Immature natural killer cell (primary cell): Measurements from ENCODE around the gene PTPN11. TPM values are rescaled to one million over a fixed set of nuclear protein-coding genes. Genes with fewer than 3 reads are reported as not detected.
"Not testable (repeated sequence)": the region's sequence is repeated elsewhere in the genome, so short reads cannot be mapped to it uniquely, and the experiment has no call there.

Source experiments
- DNase-seq, 3 donors: peaks; one replicate each; pipeline ENCODE4 v3.0.0; 2022; ENCODE audit warnings: mixed read lengths in 1 of 3
- H3K27ac Mint-ChIP-seq, 6 donors: one replicate each; pipeline ENCODE4 v1.8.0; 2020; ENCODE audit warnings: mixed read lengths in 6 of 6, mild to moderate bottlenecking in 5 of 6, inconsistent platforms in 4 of 6, moderate library complexity in 3 of 6
- H3K27me3 Mint-ChIP-seq, 3 donors: one replicate each; pipeline ENCODE4 v1.8.0; 2020 to 2021; ENCODE audit warnings: low read depth in 3 of 3, mild to moderate bottlenecking in 3 of 3, mixed read lengths in 3 of 3, moderate library complexity in 3 of 3, inconsistent platforms in 1 of 3
- H3K36me3 Mint-ChIP-seq, 3 donors: one replicate each; pipeline ENCODE4 v1.8.0; 2020; ENCODE audit warnings: mixed read lengths in 3 of 3, inconsistent platforms in 2 of 3, mild to moderate bottlenecking in 2 of 3
- H3K4me1 Mint-ChIP-seq, 2 donors: one replicate each; pipeline ENCODE4 v1.8.0; 2020; ENCODE audit warnings: inconsistent platforms in 2 of 2, mild to moderate bottlenecking in 2 of 2, mixed read lengths in 2 of 2, moderate library complexity in 1 of 2
- H3K4me3 Mint-ChIP-seq, 5 donors: one replicate each; pipeline ENCODE4 v1.8.0; 2020; ENCODE audit warnings: mild to moderate bottlenecking in 5 of 5, mixed read lengths in 5 of 5, inconsistent platforms in 3 of 5, moderate library complexity in 3 of 5
- H3K9me3 Mint-ChIP-seq, 6 donors: one replicate each; pipeline ENCODE4 v1.8.0; 2020; ENCODE audit warnings: mild to moderate bottlenecking in 6 of 6, mixed read lengths in 6 of 6, inconsistent platforms in 4 of 6, moderate library complexity in 3 of 6
- polyA plus RNA-seq, 3 donors: library from polyadenylated mRNA; unstranded; fragments of 300-500 nt; fragmentation: Illumina TruSeq; gene quantifications; one replicate each; pipeline ENCODE4 v1.2.3, GENCODE V29; 2021

The PTPN11 gene
- polyA plus RNA-seq, 3 donors from 2014 or later = 53.7 to 85.4 (median 58.2) TPM

GRCh38 chr12:112393328-112393727 is 25.4 kb upstream of the PTPN11 start:
- H3K4me3 Mint-ChIP-seq = no peak overlapping the region
- DNase-seq = no peak
- H3K27ac Mint-ChIP-seq = no peak overlapping the region
- peaks cover 4 to 6% (median 4%) of the 10 kb centered on the region in 3 donors for H3K27me3 Mint-ChIP-seq
- H3K36me3 Mint-ChIP-seq = no peaks in the 10 kb centered on the region
- no peaks in the 10 kb centered on the region for H3K4me1 Mint-ChIP-seq
- H3K9me3 Mint-ChIP-seq = peaks cover 0 to 2% (median 0%) of the 10 kb centered on the region in 6 donors

GRCh38 chr12:112401054-112401453 is 17.7 kb upstream of the PTPN11 start:
- H3K9me3 Mint-ChIP-seq = no peaks in the 10 kb centered on the region
- H3K4me1 Mint-ChIP-seq = no peaks in the 10 kb centered on the region
- H3K4me3 Mint-ChIP-seq = no peak overlapping the region
- DNase-seq = no peak
- H3K27ac Mint-ChIP-seq = no peak overlapping the region
- peaks cover 7 to 16% (median 9%) of the 10 kb centered on the region in 3 donors for H3K36me3 Mint-ChIP-seq
- H3K27me3 Mint-ChIP-seq = peaks cover 0 to 7% (median 2%) of the 10 kb centered on the region in 3 donors

- Mint-ChIP-seq H3K9me3 (no peaks in the 10 kb centered on the region), H3K27me3 (peaks cover 0 to 5% (median 2%) of the 10 kb centered on the region in 3 donors), H3K27ac (no peak overlapping the region), H3K4me1 (peaks cover 2% of the 10 kb centered on the region in 2 donors), H3K36me3 (peaks cover 8 to 17% (median 9%) of the 10 kb centered on the region in 3 donors), H3K4me3 (no peak overlapping the region)
- no peak for DNase-seq
Measured at GRCh38 chr12:112401903-112402498, 16.7 kb upstream of the PTPN11 start.

- no peak for DNase-seq
- Mint-ChIP-seq H3K4me1 (peaks cover 29 to 36% of the 10 kb centered on the region in 2 donors), H3K36me3 (peaks cover 12 to 28% (median 24%) of the 10 kb centered on the region in 3 donors), H3K27ac (peak overlapping the region in 4 of 6 donors; percentile 45 to 99 (median 88)), H3K27me3 (peaks cover 1 to 9% (median 5%) of the 10 kb centered on the region in 3 donors), H3K9me3 (no peaks in the 10 kb centered on the region), H3K4me3 (peak overlapping the region; percentile 37 to 100 (median 100))
Measured at GRCh38 chr12:112406519-112407488, 11.9 kb upstream of the PTPN11 start.

- Mint-ChIP-seq H3K27ac (peak overlapping the region; percentile 80 to 99 (median 99)), H3K36me3 (peaks cover 12 to 28% (median 24%) of the 10 kb centered on the region in 3 donors), H3K4me1 (peaks cover 29 to 36% of the 10 kb centered on the region in 2 donors), H3K4me3 (peak overlapping the region; percentile 48 to 100 (median 100))
- DNase-seq, H3K27me3 Mint-ChIP-seq, H3K9me3 Mint-ChIP-seq: not testable (repeated sequence)
Measured at GRCh38 chr12:112407683-112408082, 11.1 kb upstream of the PTPN11 start.

- Mint-ChIP-seq H3K9me3 (no peaks in the 10 kb centered on the region), H3K27me3 (peaks cover 1 to 9% (median 5%) of the 10 kb centered on the region in 3 donors), H3K36me3 (peaks cover 12 to 28% (median 24%) of the 10 kb centered on the region in 3 donors), H3K27ac (peak overlapping the region; percentile 95 to 99 (median 99)), H3K4me1 (peaks cover 29 to 36% of the 10 kb centered on the region in 2 donors), H3K4me3 (peak overlapping the region; percentile 99 to 100 (median 100))
- peak in 1 of 3 donors; percentile 14 for DNase-seq
Measured at GRCh38 chr12:112408621-112409020, 10.1 kb upstream of the PTPN11 start.

GRCh38 chr12:112409064-112409905 is 9.5 kb upstream of the PTPN11 start, which contains the start of gene RPL6:
TSS of gene RPL6 (minus strand) at chr12:112409605. CDS start at chr12:112408656, 949 bp downstream.
- H3K4me1 Mint-ChIP-seq = peaks cover 29 to 36% of the 10 kb centered on the region in 2 donors
- peak; percentile 77 to 80 (median 77) for DNase-seq
- peak within 1 kb of the TSS; percentile 99 to 100 (median 100) for H3K4me3 Mint-ChIP-seq
- peaks cover 1 to 9% (median 4%) of the 10 kb centered on the region in 3 donors for H3K27me3 Mint-ChIP-seq
- H3K9me3 Mint-ChIP-seq = no peaks in the 10 kb centered on the region
- peak within 1 kb of the TSS; percentile 95 to 99 (median 99) for H3K27ac Mint-ChIP-seq
- peaks cover 12 to 28% (median 24%) of the 10 kb centered on the region in 3 donors for H3K36me3 Mint-ChIP-seq

GRCh38 chr12:112409906-112410244 is 8.9 kb upstream of the PTPN11 start:
- DNase-seq = no peak
- H3K4me3 Mint-ChIP-seq = peak overlapping the region in 3 of 5 donors; percentile 24 to 100 (median 100)
- peaks cover 29 to 36% of the 10 kb centered on the region in 2 donors for H3K4me1 Mint-ChIP-seq

GRCh38 chr12:112413855-112414625 is 4.7 kb upstream of the PTPN11 start:
- H3K9me3 Mint-ChIP-seq = no peaks in the 10 kb centered on the region
- H3K4me3 Mint-ChIP-seq = no peak overlapping the region
- peaks cover 5 to 12% (median 7%) of the 10 kb centered on the region in 3 donors for H3K27me3 Mint-ChIP-seq
- no peak for DNase-seq
- no peaks in the 10 kb centered on the region for H3K36me3 Mint-ChIP-seq
- H3K4me1 Mint-ChIP-seq = peaks cover 17 to 26% of the 10 kb centered on the region in 2 donors
- no peak overlapping the region for H3K27ac Mint-ChIP-seq

More at GRCh38 chr12:112409906-112410244, 8.9 kb upstream of the PTPN11 start:
- Mint-ChIP-seq H3K9me3 (no peaks in the 10 kb centered on the region), H3K27me3 (peaks cover 1 to 9% (median 2%) of the 10 kb centered on the region in 3 donors), H3K36me3 (peaks cover 12 to 22% (median 19%) of the 10 kb centered on the region in 3 donors), H3K27ac (peak overlapping the region in 4 of 6 donors; percentile 48 to 99 (median 97))

GRCh38 chr12:112415457-112415856 is 3.3 kb upstream of the PTPN11 start:
- not testable (repeated sequence) for H3K36me3 Mint-ChIP-seq, H3K9me3 Mint-ChIP-seq, H3K27ac Mint-ChIP-seq, H3K4me3 Mint-ChIP-seq, DNase-seq
- peaks cover 22 to 30% of the 10 kb centered on the region in 2 donors for H3K4me1 Mint-ChIP-seq
- peaks cover 9 to 13% (median 11%) of the 10 kb centered on the region in 3 donors for H3K27me3 Mint-ChIP-seq

GRCh38 chr12:112418273-112418607 is 507 bp upstream of the PTPN11 start:
- Mint-ChIP-seq H3K4me3 (peak overlapping the region; percentile 94 to 98 (median 97)), H3K4me1 (peaks cover 36 to 50% of the 10 kb centered on the region in 2 donors), H3K27me3 (peaks cover 9 to 13% (median 11%) of the 10 kb centered on the region in 3 donors), H3K27ac (peak overlapping the region; percentile 95 to 99 (median 98)), H3K9me3 (no peaks in the 10 kb centered on the region), H3K36me3 (no peaks in the 10 kb centered on the region)
- DNase-seq = no peak

GRCh38 chr12:112419297-112420133 is 768 bp downstream of the PTPN11 start:
- Mint-ChIP-seq H3K36me3 (no peaks in the 10 kb centered on the region), H3K27ac (peak overlapping the region; percentile 90 to 95 (median 92)), H3K27me3 (peaks cover 9 to 13% (median 11%) of the 10 kb centered on the region in 3 donors), H3K4me3 (peak overlapping the region; percentile 86 to 94 (median 92)), H3K9me3 (no peaks in the 10 kb centered on the region), H3K4me1 (peaks cover 43 to 60% of the 10 kb centered on the region in 2 donors)
- DNase-seq = no peak
